H9 (cell line): ENCODE measurements around the gene PLEKHD1. TPM values are rescaled to one million over a fixed set of nuclear protein-coding genes. Genes with fewer than 3 reads are reported as not detected.

Source experiments
- DNase-seq: peaks from one replicate; pipeline ENCODE4 v3.0.0-alpha.2; 2017
- H2AFZ ChIP-seq: one replicate; pipeline ENCODE4 v1.6.1; 2013; ENCODE audit warnings: mild to moderate bottlenecking, low read length, control low read depth, moderate library complexity
- H2AK5ac ChIP-seq: 2 replicates; pipeline ENCODE4 v1.6.1; 2013; ENCODE audit warnings: low read length, control low read depth, mixed read lengths; ENCODE audit not compliant: insufficient read length
- H2BK120ac ChIP-seq: one replicate; pipeline ENCODE4 v1.6.1; 2013; ENCODE audit warnings: low read depth, mild to moderate bottlenecking, low read length, control low read depth, inconsistent platforms; ENCODE audit not compliant: poor library complexity, severe bottlenecking
- H2BK12ac ChIP-seq: 2 replicates; pipeline ENCODE4 v1.6.1; 2013; ENCODE audit warnings: low read length, control low read depth, mixed read lengths, low read depth; ENCODE audit not compliant: insufficient read length
- H2BK15ac ChIP-seq: 2 replicates; pipeline ENCODE4 v1.6.1; 2013; ENCODE audit warnings: low read depth, low read length, control low read depth
- H2BK20ac ChIP-seq: one replicate; pipeline ENCODE4 v1.6.1; 2013; ENCODE audit warnings: low read depth, mild to moderate bottlenecking, low read length, control low read depth, inconsistent platforms; ENCODE audit not compliant: poor library complexity, severe bottlenecking
- H2BK5ac ChIP-seq: 2 replicates; pipeline ENCODE4 v1.6.1; 2013; ENCODE audit warnings: low read length, control low read depth, mixed read lengths; ENCODE audit not compliant: insufficient read length
- H3K14ac ChIP-seq: 2 replicates; pipeline ENCODE4 v1.6.1; 2013; ENCODE audit warnings: low read length, control low read depth; ENCODE audit not compliant: insufficient read depth
- H3K18ac ChIP-seq: 2 replicates; pipeline ENCODE4 v1.6.1; 2013; ENCODE audit warnings: low read depth, mild to moderate bottlenecking, mixed read lengths, low read length, control low read depth; ENCODE audit not compliant: insufficient read length
- H3K23ac ChIP-seq: 2 replicates; pipeline ENCODE4 v1.6.1; 2013; ENCODE audit warnings: low read length, control low read depth, mixed read lengths, low read depth; ENCODE audit not compliant: insufficient read length
- H3K23me2 ChIP-seq: 2 replicates; pipeline ENCODE4 v1.6.1; 2013; ENCODE audit warnings: low read depth, mild to moderate bottlenecking, mixed read lengths, low read length, control low read depth; ENCODE audit not compliant: insufficient read length, poor library complexity, severe bottlenecking
- H3K27ac ChIP-seq: 2 replicates; pipeline ENCODE4 v1.5.1; 2013; ENCODE audit warnings: low read length, control low read depth, mixed read lengths, low read depth; ENCODE audit not compliant: insufficient read length
- H3K27me3 ChIP-seq: 2 replicates; pipeline ENCODE4 v1.6.1; 2013; ENCODE audit warnings: low read length, control low read depth, inconsistent platforms; ENCODE audit not compliant: insufficient read depth
- H3K4ac ChIP-seq: 2 replicates; pipeline ENCODE4 v1.6.1; 2013; ENCODE audit warnings: low read depth, mild to moderate bottlenecking, control low read depth, inconsistent platforms, low read length, moderate library complexity
- H3K4me1 ChIP-seq: 2 replicates; pipeline ENCODE4 v1.6.1; 2013; ENCODE audit warnings: low read length, control low read depth, inconsistent platforms; ENCODE audit not compliant: insufficient read depth
- H3K4me2 ChIP-seq: 2 replicates; pipeline ENCODE4 v1.6.1; 2013; ENCODE audit warnings: low read length, control low read depth, mixed read lengths; ENCODE audit not compliant: insufficient read length, insufficient read depth
- H3K56ac ChIP-seq: 2 replicates; pipeline ENCODE4 v1.6.1; 2013; ENCODE audit warnings: low read depth, mild to moderate bottlenecking, mixed read lengths, low read length, control low read depth; ENCODE audit not compliant: insufficient read length
- H3K79me1 ChIP-seq: 2 replicates; pipeline ENCODE4 v1.6.1; 2013; ENCODE audit warnings: low read depth, mild to moderate bottlenecking, moderate library complexity, low read length, control low read depth, inconsistent platforms; ENCODE audit not compliant: insufficient read depth, poor library complexity, severe bottlenecking
- H3K79me2 ChIP-seq: 2 replicates; pipeline ENCODE4 v1.6.1; 2013; ENCODE audit warnings: low read length, control low read depth, inconsistent platforms; ENCODE audit not compliant: insufficient read depth
- H3K9ac ChIP-seq: 2 replicates; pipeline ENCODE4 v1.6.1; 2013; ENCODE audit warnings: low read length, control low read depth, mixed read lengths; ENCODE audit not compliant: insufficient read length; ENCODE audit errors: extremely low read depth
- H3K9me3 ChIP-seq: one replicate; pipeline ENCODE4 v1.6.1; 2013; ENCODE audit warnings: low read depth, low read length, inconsistent platforms; ENCODE audit not compliant: control insufficient read depth
- H3T11ph ChIP-seq: one replicate; pipeline ENCODE4 v1.6.1; 2013; ENCODE audit warnings: mild to moderate bottlenecking, low read length, control low read depth, inconsistent platforms
- H4K20me1 ChIP-seq: one replicate; pipeline ENCODE4 v1.6.1; 2013; ENCODE audit not compliant: control insufficient read depth, insufficient read length, insufficient read depth
- H4K5ac ChIP-seq: 2 replicates; pipeline ENCODE4 v1.6.1; 2013; ENCODE audit warnings: low read depth, mild to moderate bottlenecking, mixed read lengths, low read length, control low read depth; ENCODE audit not compliant: insufficient read length
- H4K8ac ChIP-seq: replicated peaks from 2 replicates; pipeline ENCODE4 v1.6.1; 2013; ENCODE audit warnings: low read length, control low read depth, mixed read lengths, low read depth; ENCODE audit not compliant: insufficient read length
- H4K91ac ChIP-seq: 2 replicates; pipeline ENCODE4 v1.6.1; 2013; ENCODE audit warnings: low read depth, mild to moderate bottlenecking, moderate library complexity, mixed read lengths, low read length, control low read depth; ENCODE audit not compliant: insufficient read length
- H3K27ac Mint-ChIP-seq, 3 experiments: 2 replicates in 2 of 3; 3 replicates in 1 of 3; pipeline ENCODE4 v1.8.0; 2020 to 2021; ENCODE audit warnings: mixed read lengths in 3 of 3, mild to moderate bottlenecking in 1 of 3, moderate library complexity in 1 of 3
- H3K27me3 Mint-ChIP-seq: 2 replicates; pipeline ENCODE4 v1.8.0; 2021; ENCODE audit warnings: low read depth, mild to moderate bottlenecking, moderate library complexity, mixed read lengths
- H3K36me3 Mint-ChIP-seq, 3 experiments: 2 replicates in 2 of 3; 3 replicates in 1 of 3; pipeline ENCODE4 v1.8.0; 2020 to 2021; ENCODE audit warnings: low read depth in 3 of 3, mixed read lengths in 3 of 3; ENCODE audit not compliant: insufficient read depth in 1 of 3
- H3K4me1 Mint-ChIP-seq, 2 experiments: 2 replicates each; pipeline ENCODE4 v1.8.0; 2020; ENCODE audit warnings: mixed read lengths in 2 of 2
- H3K4me3 Mint-ChIP-seq, 2 experiments: 2 replicates in 1 of 2; 3 replicates in 1 of 2; pipeline ENCODE4 v1.8.0; 2020 to 2021; ENCODE audit warnings: mild to moderate bottlenecking in 2 of 2, mixed read lengths in 2 of 2, moderate library complexity in 1 of 2
- H3K9me3 Mint-ChIP-seq, 2 experiments: 2 replicates in 1 of 2; 3 replicates in 1 of 2; pipeline ENCODE4 v1.8.0; 2020; ENCODE audit warnings: mild to moderate bottlenecking in 2 of 2, mixed read lengths in 2 of 2, moderate library complexity in 1 of 2
- CTCF ChIP-seq: fragments of 200-600 bp; sonication (generic); conservative IDR thresholded peaks from 3 replicates; pipeline ENCODE4 v1.8.0; 2021; ENCODE audit warnings: antibody characterized with exemption, mild to moderate bottlenecking
- WGBS: extraction: QIAGEN DNeasy Blood & Tissue Kit; methylation state at CpG from one replicate; pipeline ENCODE4 v1.1.7; 2013; ENCODE audit warnings: missing lambda C conversion rate, low lambda C conversion rate, mixed read lengths; ENCODE audit not compliant: insufficient read length; ENCODE audit errors: extremely low coverage; 5-methylcytosine and 5-hydroxymethylcytosine counted together
- total RNA-seq: library from RNA; stranded (reverse); gene quantifications from 2 replicates; pipeline ENCODE4 v1.2.1, GENCODE V29; 2021

The PLEKHD1 gene
- total RNA-seq, 1 experiment from 2014 or later: 0.37 TPM

GRCh38 chr14:69529563-69529962 lies 45.0 kb downstream of the PLEKHD1 start:
- Histone ChIP-seq H3K4me1 (no peaks in the 10 kb centered on the region), H2BK12ac (no peak overlapping the region), H2BK15ac (no peak overlapping the region), H3K27me3 (no peaks in the 10 kb centered on the region), H3K18ac (no peak overlapping the region), H3K79me2 (no peaks in the 10 kb centered on the region), H3K4ac (no peak overlapping the region), H3K56ac (no peak overlapping the region), H3K23ac (no peak overlapping the region), H2AFZ (no peak overlapping the region), H3K9me3 (no peaks in the 10 kb centered on the region), H4K8ac (no peak overlapping the region), H3K9ac (no peak overlapping the region), H4K91ac (no peak overlapping the region), H3K23me2 (no peaks in the 10 kb centered on the region), H3K27ac (no peak overlapping the region), H4K20me1 (no peaks in the 10 kb centered on the region), H2BK5ac (no peak overlapping the region), H3T11ph (no peak overlapping the region), H3K4me2 (no peak overlapping the region), H4K5ac (no peak overlapping the region), H2AK5ac (no peak overlapping the region), H2BK120ac (no peak overlapping the region), H3K14ac (no peak overlapping the region; the same call in 1 of the 2 replicates), H2BK20ac (no peak overlapping the region), H3K79me1 (no peaks in the 10 kb centered on the region)
- Mint-ChIP-seq H3K4me1 (no peaks in the 10 kb centered on the region), H3K36me3 (no peaks in the 10 kb centered on the region), H3K9me3 (no peaks in the 10 kb centered on the region), H3K27ac (no peak overlapping the region), H3K27me3 (peaks cover 8% of the 10 kb centered on the region), H3K4me3 (no peak overlapping the region)
- DNase-seq: no peak
- TF ChIP-seq CTCF: no peak
- WGBS: no CpG with 5 or more reads among the region's 3 CpGs
